Measurements from ENCODE around the gene KRTAP5-10. TPM values are rescaled to one million over a fixed set of nuclear protein-coding genes. Genes with fewer than 3 reads are reported as not detected.
"Not testable (repeated sequence)": the region's sequence is repeated elsewhere in the genome, so short reads cannot be mapped to it uniquely, and the experiment has no call there.

The KRTAP5-10 gene
- total and polyA plus RNA-seq, 10 donors = 0.08 to 0.32 (median 0.15) TPM; not detected in 6

DNA sequence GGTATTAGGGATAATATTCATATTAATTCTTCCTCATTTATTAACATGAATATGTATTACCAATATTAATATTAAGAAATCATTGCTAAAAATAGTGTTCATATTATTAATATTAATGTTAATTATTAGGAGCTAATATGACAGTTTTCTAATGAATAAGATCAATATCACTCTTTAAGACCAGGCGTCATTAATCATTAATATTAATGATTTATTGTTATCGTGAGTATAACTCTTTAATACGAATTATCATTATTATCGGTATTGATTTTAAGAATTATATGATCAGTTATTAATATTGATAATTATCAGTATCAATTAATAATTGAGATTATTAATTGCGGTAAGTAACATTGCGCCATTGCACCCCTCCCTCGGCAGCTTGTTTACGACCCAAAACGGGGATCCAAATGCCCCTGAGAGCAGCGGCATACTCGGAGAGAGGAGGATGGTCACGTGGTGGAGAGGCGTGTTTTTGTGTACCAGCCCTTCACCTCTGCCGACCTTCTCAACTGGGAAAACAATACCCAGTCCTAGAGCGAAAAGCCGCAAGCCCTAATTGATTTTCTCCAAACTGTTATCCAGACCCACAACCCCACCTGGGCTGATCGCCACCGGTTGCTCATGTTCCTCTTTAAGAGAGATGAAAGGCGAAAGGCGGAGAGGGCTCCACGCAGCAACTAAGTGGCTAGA, 46.0 kb downstream of the KRTAP5-10 start:
- DNase-seq; H3K36me3 ChIP-seq; H3K9me3 ChIP-seq; intact Hi-C loops (cut with DNase I; ENCODE audit: low total_unique reads); H3K4me3 ChIP-seq; H3K27ac ChIP-seq: not testable (repeated sequence)
- 81 to 85% (median 82%) methylated on average over 19 to 21 of the region's 21 CpGs for WGBS, 5 donors
- Histone ChIP-seq H3K4me1 (peaks cover 0 to 12% (median 8%) of the 10 kb centered on the region in 6 donors), H3K27me3 (replicated peaks in 1 of 7) (peaks cover 0 to 40% (median 19%) of the 10 kb centered on the region in 7 donors)

DNA sequence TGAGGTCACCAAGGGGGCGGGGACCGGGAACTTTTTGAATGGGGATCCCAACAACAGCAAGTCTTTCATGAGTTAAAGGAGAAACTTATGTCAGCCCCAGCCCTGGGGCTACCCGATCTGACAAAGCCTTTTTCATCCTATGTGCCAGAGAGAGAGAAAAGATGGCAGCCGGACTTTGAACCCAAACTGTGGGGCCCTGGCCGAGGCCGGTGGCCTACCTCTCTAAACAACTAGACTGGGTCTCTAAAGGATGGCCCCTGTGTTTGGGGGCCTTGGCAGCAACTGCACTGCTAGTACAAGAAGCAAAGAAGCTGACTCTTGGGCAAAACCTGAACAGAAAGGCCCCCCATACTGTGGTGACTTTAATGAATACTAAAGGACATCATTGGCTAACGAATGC, 48.6 kb downstream of the KRTAP5-10 start:
- 80 to 88% (median 86%) methylated on average over 7 of the region's 7 CpGs for WGBS, 5 donors
- DNase-seq; intact Hi-C loops (cut with DNase I; ENCODE audit: low total_unique reads); H3K4me3 ChIP-seq; H3K27ac ChIP-seq; H3K36me3 ChIP-seq; H3K9me3 ChIP-seq; H3K4me1 ChIP-seq: not testable (repeated sequence)
- peaks cover 0 to 19% (median 3%) of the 10 kb centered on the region in 7 donors for H3K27me3 ChIP-seq (replicated peaks in 1 of 7)

DNA sequence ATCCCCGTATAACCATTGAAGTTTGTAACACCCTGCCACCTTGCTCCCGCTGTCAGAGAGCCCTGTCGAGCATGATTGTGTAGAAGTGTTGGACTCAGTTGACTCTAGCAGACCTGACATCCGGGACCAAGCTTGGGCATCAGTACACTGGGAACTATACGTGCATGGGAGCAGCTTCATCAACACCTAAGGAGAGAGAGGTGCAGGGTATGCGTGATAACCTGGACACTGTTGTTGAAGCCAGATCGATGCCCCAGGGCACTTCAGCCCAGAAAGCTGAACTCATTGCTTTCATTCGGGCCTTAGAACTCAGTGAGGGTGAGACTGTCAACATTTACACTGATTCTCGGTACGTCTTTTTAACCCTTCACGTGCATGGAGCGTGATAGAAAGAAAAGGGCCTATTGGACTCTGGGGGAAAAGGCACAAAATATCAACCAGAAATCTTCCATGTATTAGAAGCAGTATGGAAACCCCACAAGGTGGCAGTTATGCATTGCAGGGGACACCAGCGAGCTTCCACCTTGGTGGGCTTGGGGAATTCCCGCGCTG, 49.1 kb downstream of the KRTAP5-10 start:
- H3K27ac ChIP-seq; H3K9me3 ChIP-seq; H3K4me3 ChIP-seq; DNase-seq; intact Hi-C loops (cut with DNase I; ENCODE audit: low total_unique reads); H3K4me1 ChIP-seq; H3K36me3 ChIP-seq: not testable (repeated sequence)
- 60 to 74% (median 63%) methylated on average over 12 to 15 of the region's 15 CpGs for WGBS, 5 donors
- H3K27me3 ChIP-seq (replicated peaks in 1 of 7) = peaks cover 0 to 14% (median under 1%) of the 10 kb centered on the region in 7 donors

DNA sequence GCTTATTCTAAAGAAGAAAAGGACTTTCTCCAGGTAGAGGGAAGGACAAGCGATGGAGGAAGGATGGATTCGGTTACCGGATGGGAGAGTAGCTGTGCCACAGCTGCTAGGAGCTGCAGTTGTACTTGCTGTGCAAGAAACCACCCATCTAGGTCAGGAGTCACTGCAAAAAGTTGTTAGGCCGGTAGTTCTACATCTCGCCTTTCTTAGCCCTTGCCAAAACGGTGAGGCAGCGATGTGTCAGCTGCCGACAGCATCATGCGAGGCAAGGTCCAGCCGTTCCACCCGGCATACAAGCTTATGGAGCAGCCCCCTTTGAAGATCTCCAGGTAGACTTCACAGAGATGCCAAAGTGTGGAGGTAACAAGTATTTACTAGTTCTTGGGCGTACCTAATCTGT, 49.6 kb downstream of the KRTAP5-10 start:
- H3K36me3 ChIP-seq; H3K27me3 ChIP-seq (replicated peaks in 1 of 7); H3K4me1 ChIP-seq; H3K4me3 ChIP-seq; intact Hi-C loops (cut with DNase I; ENCODE audit: low total_unique reads); H3K27ac ChIP-seq; DNase-seq; H3K9me3 ChIP-seq: not testable (repeated sequence)
- 81 to 91% (median 87%) methylated on average over 11 to 12 of the region's 12 CpGs for WGBS, 5 donors

Small RNAs within 50 kb of the gene (small RNA-seq; reads per million reads assigned to genes)
- gene AP000867.1 (0 reads per million in 4 donors), gene KRTAP5-14P (0 reads per million in 4 donors)

Other genes with a start within 250 kb of the KRTAP5-10 start
- 10 to 100 TPM; 10.9 to 26.4 (median 18.2) TPM for gene DHCR7, start 117.2 kb upstream of the KRTAP5-10 start, total RNA-seq
- gene DHCR7, start 117.2 kb upstream of the KRTAP5-10 start, polyA plus RNA-seq = 1 to 10 TPM; 3.6 to 6.2 (median 4.4) TPM
- gene NADSYN1, start 112.4 kb upstream of the KRTAP5-10 start, total RNA-seq = 100 to 1,000 TPM in 6 of 7 donors, 10 to 100 TPM in 1; 89.6 to 137 (median 112) TPM
- gene NADSYN1, start 112.4 kb upstream of the KRTAP5-10 start, polyA plus RNA-seq = 100 to 1,000 TPM in 1 of 3 donors, 10 to 100 TPM in 2; 68.4 to 101 (median 74.4) TPM
- under 1 TPM in 3 of 7 donors, not detected in 4; 0.37 to 0.72 (median 0.70) TPM for gene KRTAP5-7, start 38.3 kb upstream of the KRTAP5-10 start, total RNA-seq
- under 1 TPM in 1 of 3 donors, not detected in 2; 0.13 TPM for gene KRTAP5-7, start 38.3 kb upstream of the KRTAP5-10 start, polyA plus RNA-seq
- under 1 TPM in 3 of 7 donors, not detected in 4; 0.30 to 0.63 (median 0.43) TPM for gene KRTAP5-8, start 27.5 kb upstream of the KRTAP5-10 start, total RNA-seq
- gene KRTAP5-8, start 27.5 kb upstream of the KRTAP5-10 start, polyA plus RNA-seq = under 1 TPM; 0.09 to 0.20 (median 0.13) TPM
- 1 to 10 TPM in 1 of 7 donors, under 1 TPM in 3, not detected in 3; 0.40 to 1.1 (median 0.62) TPM for gene KRTAP5-9, start 17.1 kb upstream of the KRTAP5-10 start, total RNA-seq
- gene KRTAP5-9, start 17.1 kb upstream of the KRTAP5-10 start, polyA plus RNA-seq = under 1 TPM; 0.29 to 0.67 (median 0.33) TPM
- not detected for gene KRTAP5-11, start 17.3 kb downstream of the KRTAP5-10 start, total RNA-seq
- gene KRTAP5-11, start 17.3 kb downstream of the KRTAP5-10 start, polyA plus RNA-seq = not detected